IPS-18a (cell line): ENCODE measurements around the gene DOCK6.

Source experiments
- H3K27ac ChIP-seq: one replicate; pipeline ENCODE4 v1.5.1; 2013; ENCODE audit warnings: low read length
- H3K27me3 ChIP-seq: one replicate; pipeline ENCODE4 v1.6.1; 2013; ENCODE audit warnings: mild to moderate bottlenecking, low read length; ENCODE audit not compliant: control insufficient read depth, insufficient read depth
- H3K36me3 ChIP-seq: one replicate; pipeline ENCODE4 v1.6.1; 2013; ENCODE audit warnings: low read depth, low read length; ENCODE audit not compliant: control insufficient read depth
- H3K4me1 ChIP-seq: one replicate; pipeline ENCODE4 v1.6.1; 2013; ENCODE audit warnings: low read depth, low read length; ENCODE audit not compliant: control insufficient read depth
- H3K4me3 ChIP-seq: one replicate; pipeline ENCODE4 v1.5.1; 2013; ENCODE audit warnings: low read length
- H3K9ac ChIP-seq: one replicate; pipeline ENCODE4 v1.6.1; 2013; ENCODE audit warnings: mild to moderate bottlenecking, low read length, moderate library complexity
- H3K9me3 ChIP-seq: one replicate; pipeline ENCODE4 v1.6.1; 2013; ENCODE audit warnings: low read depth, low read length; ENCODE audit not compliant: control insufficient read depth

The DOCK6 gene

GRCh38 chr19:11197291-11198174, 64.8 kb downstream of the DOCK6 start, which contains the start of gene KANK2:
TSS of gene KANK2 (minus strand) at chr19:11197545. CDS start at chr19:11194511, 3,034 bp downstream.
- Histone ChIP-seq H3K4me1 (no peaks in the 10 kb centered on the region), H3K27ac (no peak within 1 kb of the TSS), H3K36me3 (no peaks in the 10 kb centered on the region), H3K9me3 (no peaks in the 10 kb centered on the region), H3K4me3 (peak within 1 kb of the TSS; percentile 89), H3K27me3 (no peaks in the 10 kb centered on the region), H3K9ac (peak within 1 kb of the TSS; percentile 61)

GRCh38 chr19:11196406-11197287, 65.7 kb downstream of the DOCK6 start:
- H3K27me3 ChIP-seq = no peaks in the 10 kb centered on the region
- no peaks in the 10 kb centered on the region for H3K4me1 ChIP-seq
- no peaks in the 10 kb centered on the region for H3K9me3 ChIP-seq
- no peak overlapping the region for H3K27ac ChIP-seq
- peak overlapping the region; percentile 89 for H3K4me3 ChIP-seq
- no peaks in the 10 kb centered on the region for H3K36me3 ChIP-seq
- peak overlapping the region; percentile 61 for H3K9ac ChIP-seq

GRCh38 chr19:11195681-11196080, 66.6 kb downstream of the DOCK6 start:
- Histone ChIP-seq H3K9me3 (no peaks in the 10 kb centered on the region), H3K36me3 (no peaks in the 10 kb centered on the region), H3K4me1 (no peaks in the 10 kb centered on the region), H3K9ac (no peak overlapping the region), H3K27ac (no peak overlapping the region), H3K4me3 (no peak overlapping the region), H3K27me3 (no peaks in the 10 kb centered on the region)

GRCh38 chr19:11194656-11195558, 67.4 kb downstream of the DOCK6 start:
- H3K9ac ChIP-seq = no peak overlapping the region
- no peaks in the 10 kb centered on the region for H3K4me1 ChIP-seq
- H3K4me3 ChIP-seq = no peak overlapping the region
- no peaks in the 10 kb centered on the region for H3K36me3 ChIP-seq
- no peaks in the 10 kb centered on the region for H3K27me3 ChIP-seq
- no peak overlapping the region for H3K27ac ChIP-seq
- no peaks in the 10 kb centered on the region for H3K9me3 ChIP-seq

- Histone ChIP-seq H3K27me3 (no peaks in the 10 kb centered on the region), H3K4me3 (no peak overlapping the region), H3K27ac (no peak overlapping the region), H3K36me3 (no peaks in the 10 kb centered on the region), H3K9ac (no peak overlapping the region), H3K9me3 (no peaks in the 10 kb centered on the region), H3K4me1 (no peaks in the 10 kb centered on the region)
These were observed 68.2 kb downstream of the DOCK6 start for GRCh38 chr19:11194173-11194572.

- no peaks in the 10 kb centered on the region for H3K27me3 ChIP-seq
- no peaks in the 10 kb centered on the region for H3K4me1 ChIP-seq
- H3K4me3 ChIP-seq = no peak overlapping the region
- no peak overlapping the region for H3K27ac ChIP-seq
- no peaks in the 10 kb centered on the region for H3K36me3 ChIP-seq
- no peak overlapping the region for H3K9ac ChIP-seq
- H3K9me3 ChIP-seq = no peaks in the 10 kb centered on the region
These were observed 69.1 kb downstream of the DOCK6 start for GRCh38 chr19:11192957-11193939.

- H3K9ac ChIP-seq = no peak overlapping the region
- H3K4me1 ChIP-seq = no peaks in the 10 kb centered on the region
- no peaks in the 10 kb centered on the region for H3K27me3 ChIP-seq
- no peaks in the 10 kb centered on the region for H3K9me3 ChIP-seq
- no peak overlapping the region for H3K4me3 ChIP-seq
- H3K36me3 ChIP-seq = no peaks in the 10 kb centered on the region
- no peak overlapping the region for H3K27ac ChIP-seq
These were observed 70.4 kb downstream of the DOCK6 start for GRCh38 chr19:11191934-11192333.

- H3K4me1 ChIP-seq = no peaks in the 10 kb centered on the region
- no peak overlapping the region for H3K9ac ChIP-seq
- H3K9me3 ChIP-seq = no peaks in the 10 kb centered on the region
- H3K27me3 ChIP-seq = no peaks in the 10 kb centered on the region
- H3K27ac ChIP-seq = no peak overlapping the region
- no peaks in the 10 kb centered on the region for H3K36me3 ChIP-seq
- H3K4me3 ChIP-seq = no peak overlapping the region
These were observed 71.0 kb downstream of the DOCK6 start for GRCh38 chr19:11191273-11191755.

GRCh38 chr19:11190501-11190900, 71.8 kb downstream of the DOCK6 start:
- no peak overlapping the region for H3K4me3 ChIP-seq
- H3K9ac ChIP-seq = no peak overlapping the region
- no peaks in the 10 kb centered on the region for H3K4me1 ChIP-seq
- H3K9me3 ChIP-seq = no peaks in the 10 kb centered on the region
- H3K27me3 ChIP-seq = no peaks in the 10 kb centered on the region
- no peaks in the 10 kb centered on the region for H3K36me3 ChIP-seq
- no peak overlapping the region for H3K27ac ChIP-seq

- H3K27me3 ChIP-seq = no peaks in the 10 kb centered on the region
- no peak overlapping the region for H3K27ac ChIP-seq
- no peak overlapping the region for H3K9ac ChIP-seq
- H3K9me3 ChIP-seq = no peaks in the 10 kb centered on the region
- no peaks in the 10 kb centered on the region for H3K36me3 ChIP-seq
- no peaks in the 10 kb centered on the region for H3K4me1 ChIP-seq
- H3K4me3 ChIP-seq = no peak overlapping the region
These were observed 74.9 kb downstream of the DOCK6 start for GRCh38 chr19:11187441-11187840.
